ENCODE measurements around the gene ABCG1. TPM values are rescaled to one million over a fixed set of nuclear protein-coding genes. Genes with fewer than 3 reads are reported as not detected.

ABCG1 gene
- total RNA-seq, 1 donor from 2014 or later = 74.9 TPM

- Histone ChIP-seq H3K9me3 (no peaks in the 10 kb centered on the region), H3K27ac (no peak overlapping the region), H3K27me3 (ENCODE audit: low read depth) (no peaks in the 10 kb centered on the region), H3K4me3 (no peak overlapping the region), H3K36me3 (no peaks in the 10 kb centered on the region), H3K4me1 (peaks cover 15% of the 10 kb centered on the region)
- no peak for ATAC-seq
- DNase-seq = peak; percentile 36
- intact Hi-C loops (cut with DNase I) = no loop called here
- TF ChIP-seq, protein P1, sequence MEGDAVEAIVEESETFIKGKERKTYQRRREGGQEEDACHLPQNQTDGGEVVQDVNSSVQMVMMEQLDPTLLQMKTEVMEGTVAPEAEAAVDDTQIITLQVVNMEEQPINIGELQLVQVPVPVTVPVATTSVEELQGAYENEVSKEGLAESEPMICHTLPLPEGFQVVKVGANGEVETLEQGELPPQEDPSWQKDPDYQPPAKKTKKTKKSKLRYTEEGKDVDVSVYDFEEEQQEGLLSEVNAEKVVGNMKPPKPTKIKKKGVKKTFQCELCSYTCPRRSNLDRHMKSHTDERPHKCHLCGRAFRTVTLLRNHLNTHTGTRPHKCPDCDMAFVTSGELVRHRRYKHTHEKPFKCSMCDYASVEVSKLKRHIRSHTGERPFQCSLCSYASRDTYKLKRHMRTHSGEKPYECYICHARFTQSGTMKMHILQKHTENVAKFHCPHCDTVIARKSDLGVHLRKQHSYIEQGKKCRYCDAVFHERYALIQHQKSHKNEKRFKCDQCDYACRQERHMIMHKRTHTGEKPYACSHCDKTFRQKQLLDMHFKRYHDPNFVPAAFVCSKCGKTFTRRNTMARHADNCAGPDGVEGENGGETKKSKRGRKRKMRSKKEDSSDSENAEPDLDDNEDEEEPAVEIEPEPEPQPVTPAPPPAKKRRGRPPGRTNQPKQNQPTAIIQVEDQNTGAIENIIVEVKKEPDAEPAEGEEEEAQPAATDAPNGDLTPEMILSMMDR (IDR thresholded peaks at IDR 0.05) = no peak
Measured at GRCh38 chr21:42252325-42252654, 33.4 kb downstream of the ABCG1 start.

- Histone ChIP-seq H3K9me3 (no peaks in the 10 kb centered on the region), H3K4me1 (peaks cover 15% of the 10 kb centered on the region), H3K27me3 (ENCODE audit: low read depth) (no peaks in the 10 kb centered on the region), H3K4me3 (no peak overlapping the region), H3K27ac (no peak overlapping the region), H3K36me3 (no peaks in the 10 kb centered on the region)
- intact Hi-C loops (cut with DNase I) = no loop called here
- no peak for ATAC-seq
- TF ChIP-seq, protein P1 (IDR thresholded peaks at IDR 0.05) = no peak
- peak; percentile 5 for DNase-seq
Measured at GRCh38 chr21:42252778-42253340, 33.9 kb downstream of the ABCG1 start.

GRCh38 chr21:42253466-42253865, 34.5 kb downstream of the ABCG1 start:
- intact Hi-C loops (cut with DNase I) = no loop called here
- no peaks in the 10 kb centered on the region for H3K36me3 ChIP-seq
- no peaks in the 10 kb centered on the region for H3K27me3 ChIP-seq (ENCODE audit: low read depth)
- no peak for ATAC-seq
- H3K4me3 ChIP-seq = no peak overlapping the region
- DNase-seq = peak; percentile 3
- TF ChIP-seq, protein P1 (IDR thresholded peaks at IDR 0.05) = no peak
- no peak overlapping the region for H3K27ac ChIP-seq
- peaks cover 12% of the 10 kb centered on the region for H3K4me1 ChIP-seq
- H3K9me3 ChIP-seq = no peaks in the 10 kb centered on the region

DNA sequence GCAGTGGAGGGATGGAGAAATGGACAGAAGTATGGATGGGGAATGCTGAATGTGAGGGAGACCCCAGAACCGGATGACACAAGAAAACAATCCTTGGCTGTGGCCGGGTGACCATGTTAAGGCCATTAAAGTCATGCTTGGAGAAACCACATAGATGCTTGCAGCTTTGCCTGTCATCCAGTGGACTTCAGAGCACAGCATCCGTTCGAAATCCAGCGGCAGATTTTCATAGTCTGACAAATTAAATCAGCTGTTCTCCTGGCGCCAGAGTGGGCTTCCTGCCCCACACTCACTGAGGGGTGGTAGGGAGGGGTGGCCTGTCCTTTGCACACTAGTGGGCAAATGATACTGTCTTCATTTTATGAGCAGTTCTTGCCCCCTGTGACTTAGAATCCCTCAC, 35.1 kb downstream of the ABCG1 start:
- intact Hi-C loops (cut with DNase I) = no loop called here
- Histone ChIP-seq H3K4me1 (peaks cover 18% of the 10 kb centered on the region), H3K36me3 (no peaks in the 10 kb centered on the region), H3K27me3 (ENCODE audit: low read depth) (no peaks in the 10 kb centered on the region), H3K4me3 (no peak overlapping the region), H3K9me3 (no peaks in the 10 kb centered on the region), H3K27ac (no peak overlapping the region)
- peak; percentile 9 for DNase-seq
- no peak for ATAC-seq
- TF ChIP-seq, protein P1 (IDR thresholded peaks at IDR 0.05) = no peak

DNA sequence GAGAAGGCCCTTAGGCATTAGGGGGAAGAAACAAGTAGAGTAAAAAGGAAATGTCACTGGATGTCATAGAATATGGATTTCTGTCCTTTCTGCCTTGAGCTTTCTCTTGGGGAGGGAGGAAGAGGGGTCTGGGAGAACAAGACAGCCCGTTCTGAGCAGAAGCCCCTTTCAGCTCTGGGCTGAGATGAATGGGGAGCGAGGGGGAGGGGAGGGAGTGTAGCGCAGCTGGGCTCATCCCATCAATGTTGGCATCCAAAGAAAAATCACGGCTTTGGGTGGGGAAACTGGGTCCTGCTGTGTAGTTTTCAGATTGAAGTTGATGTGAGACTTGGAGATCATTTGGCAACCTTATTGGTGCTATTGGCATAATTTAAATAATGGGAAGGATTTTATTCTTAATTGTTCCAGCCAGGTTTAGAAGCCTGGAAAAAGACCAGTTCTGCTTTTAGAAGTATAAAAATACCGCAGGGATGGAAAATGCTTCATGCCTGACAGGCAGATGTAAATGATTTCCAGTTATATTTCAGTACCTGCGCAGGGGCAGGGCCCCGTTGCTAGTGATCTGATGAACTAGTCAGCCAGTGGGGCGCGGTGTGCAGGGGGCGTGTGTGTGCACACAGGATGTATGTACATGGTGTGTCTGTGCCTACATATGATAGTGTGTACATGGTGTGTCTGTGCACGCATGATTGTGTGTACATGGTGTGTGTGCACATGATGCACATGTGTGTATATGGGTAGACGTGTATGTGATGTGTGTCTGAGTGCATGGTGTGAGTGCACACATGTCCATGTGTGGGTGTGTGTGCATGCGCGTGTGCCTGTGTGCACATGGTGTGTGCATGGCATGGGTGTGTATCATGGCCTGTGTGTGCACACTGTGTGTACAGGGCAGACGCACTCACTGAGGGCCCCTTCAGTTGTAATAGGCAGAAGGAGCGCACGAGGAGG, 36.0 kb downstream of the ABCG1 start:
- ATAC-seq = no peak
- no peak overlapping the region for H3K27ac ChIP-seq
- no peaks in the 10 kb centered on the region for H3K36me3 ChIP-seq
- intact Hi-C loops (cut with DNase I) = no loop called here
- TF ChIP-seq, protein P1 (IDR thresholded peaks at IDR 0.05) = no peak
- H3K4me1 ChIP-seq = peaks cover 23% of the 10 kb centered on the region
- H3K27me3 ChIP-seq (ENCODE audit: low read depth) = no peaks in the 10 kb centered on the region
- H3K4me3 ChIP-seq = no peak overlapping the region
- no peaks in the 10 kb centered on the region for H3K9me3 ChIP-seq
- peak; percentile 29 for DNase-seq
